ENCODE results near the gene CEP55.

The CEP55 gene

DNA sequence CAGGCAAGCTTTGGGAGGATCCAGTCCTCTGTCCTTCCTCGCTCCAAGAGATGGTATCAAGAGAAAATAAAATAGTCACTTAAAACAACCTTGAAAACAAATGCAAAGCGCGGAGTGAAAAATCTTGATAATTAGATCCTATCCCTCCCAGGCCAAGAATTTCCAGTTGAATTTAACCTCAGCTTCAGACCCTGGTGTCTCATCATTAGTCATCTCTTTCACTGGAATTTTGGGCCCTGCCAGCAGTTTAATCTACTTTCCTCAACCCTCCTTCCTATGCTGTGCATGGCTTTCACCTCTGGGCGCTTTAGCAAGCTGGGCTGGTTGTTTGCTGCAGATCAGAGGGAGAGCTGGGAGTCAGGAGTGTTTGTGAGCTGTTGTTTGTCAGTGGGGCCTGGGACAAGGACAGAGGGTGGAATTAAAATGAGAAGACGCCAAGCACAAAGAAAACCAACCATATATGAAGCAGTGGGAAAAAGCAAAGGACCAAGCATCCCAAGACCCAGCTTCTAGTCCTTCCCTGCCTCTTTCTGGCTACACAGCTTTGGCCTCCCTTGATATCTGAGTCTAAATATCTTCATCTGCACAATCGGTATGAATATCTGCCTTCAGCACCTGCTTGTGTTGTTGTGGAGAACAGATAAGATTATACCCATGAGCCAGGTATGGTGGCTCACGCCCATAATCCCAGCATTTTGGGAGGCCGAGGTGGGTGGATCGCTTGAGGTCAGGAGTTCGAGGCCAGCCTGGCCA lies 27.8 kb upstream of the CEP55 start:
- FAIRE-seq (no peak), DNase-seq (ENCODE audit: extremely low spot score, insufficient read length, low read depth) (no peak)

- no peak for DNase-seq (ENCODE audit: extremely low spot score, insufficient read length, low read depth)
- FAIRE-seq = no peak
Measured at GRCh38 chr10:93469454-93469853, 27.0 kb upstream of the CEP55 start.

GRCh38 chr10:93471110-93471651 lies 25.2 kb upstream of the CEP55 start:
- FAIRE-seq = no peak
- DNase-seq (ENCODE audit: extremely low spot score, insufficient read length, low read depth) = no peak

GRCh38 chr10:93473161-93473560 lies 23.3 kb upstream of the CEP55 start:
- no peak for DNase-seq (ENCODE audit: extremely low spot score, insufficient read length, low read depth)
- FAIRE-seq = no peak

GRCh38 chr10:93473804-93474472 lies 22.5 kb upstream of the CEP55 start:
- no peak for FAIRE-seq

GRCh38 chr10:93475227-93475626 lies 21.2 kb upstream of the CEP55 start:
- FAIRE-seq (no peak), DNase-seq (ENCODE audit: extremely low spot score, insufficient read length, low read depth) (no peak)

More at GRCh38 chr10:93473804-93474472, 22.5 kb upstream of the CEP55 start:
- no peak for DNase-seq (ENCODE audit: extremely low spot score, insufficient read length, low read depth)

DNA sequence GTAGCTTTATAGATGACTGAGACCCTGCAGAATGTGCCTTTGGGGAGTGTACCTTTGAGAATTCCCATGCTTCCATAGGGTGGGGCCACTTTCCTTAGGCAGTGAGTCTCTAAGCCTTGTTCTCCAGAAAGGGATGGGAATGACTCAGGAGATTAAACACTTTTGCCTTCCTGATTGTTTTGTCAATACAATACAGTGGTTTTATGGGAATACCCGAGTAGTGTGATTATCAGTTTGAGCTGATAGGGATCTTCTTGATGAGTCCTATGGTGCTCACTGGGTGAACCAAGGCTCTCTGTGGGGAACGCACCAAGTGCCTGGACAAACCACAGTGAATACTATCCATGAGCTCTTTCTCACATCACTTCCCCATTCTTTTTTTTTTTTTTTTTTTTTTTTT lies 20.5 kb upstream of the CEP55 start:
- FAIRE-seq (no peak), DNase-seq (ENCODE audit: extremely low spot score, insufficient read length, low read depth) (no peak)

- no peak for DNase-seq (ENCODE audit: extremely low spot score, insufficient read length, low read depth)
- no peak for FAIRE-seq
Measured at GRCh38 chr10:93476756-93477155, 19.7 kb upstream of the CEP55 start.

DNA sequence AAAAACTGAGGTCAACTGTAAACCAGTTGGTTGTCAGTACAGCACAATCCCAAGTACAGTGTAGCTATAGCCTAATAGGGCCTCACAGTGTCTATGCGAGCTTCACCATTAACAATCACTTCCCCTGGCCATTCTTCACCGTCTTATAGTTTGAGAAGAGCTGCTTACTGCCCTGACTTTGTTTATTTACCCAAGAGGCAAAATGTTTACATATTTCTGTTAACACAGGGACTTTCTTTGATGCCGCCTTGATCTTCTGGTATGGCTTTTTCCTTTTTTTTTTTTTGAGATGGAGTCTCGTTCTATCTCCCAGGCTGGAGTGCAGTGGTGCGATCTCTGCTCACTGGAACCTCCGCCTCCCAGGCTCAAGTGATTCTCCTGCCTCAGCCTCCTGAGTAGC lies 17.5 kb upstream of the CEP55 start:
- DNase-seq (ENCODE audit: extremely low spot score, insufficient read length, low read depth) (no peak), FAIRE-seq (no peak)

GRCh38 chr10:93481637-93482144 lies 14.7 kb upstream of the CEP55 start:
- DNase-seq (ENCODE audit: extremely low spot score, insufficient read length, low read depth) (no peak), FAIRE-seq (no peak)

- DNase-seq (ENCODE audit: extremely low spot score, insufficient read length, low read depth) (peak; percentile 58), FAIRE-seq (peak; percentile 57)
Measured at GRCh38 chr10:93482145-93482834, 14.1 kb upstream of the CEP55 start, which contains the start of gene MYOF. Gene MYOF (minus strand): TSS chr10:93482334. CDS start chr10:93482194, 140 bp downstream.

DNA sequence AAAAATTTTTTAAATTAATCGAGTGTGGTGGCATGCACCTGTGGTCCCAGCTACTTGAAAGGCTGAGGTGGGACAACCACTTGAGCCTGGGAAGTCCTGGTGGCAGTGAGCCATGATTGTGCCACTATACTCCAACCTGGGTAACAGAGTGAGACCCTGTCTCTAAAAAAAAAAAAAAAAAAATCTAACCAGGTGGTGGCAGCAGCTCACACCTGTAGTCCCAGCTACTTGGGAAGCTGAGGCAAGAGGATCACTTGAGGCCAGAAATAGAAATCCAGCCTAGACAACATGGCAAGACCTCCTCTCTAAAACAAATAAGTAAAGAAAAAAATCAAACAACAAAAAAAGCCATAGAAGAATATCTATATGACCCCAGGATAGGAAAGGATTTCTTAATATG lies 10.7 kb upstream of the CEP55 start:
- no peak for DNase-seq (ENCODE audit: extremely low spot score, insufficient read length, low read depth)
- no peak for FAIRE-seq

DNA sequence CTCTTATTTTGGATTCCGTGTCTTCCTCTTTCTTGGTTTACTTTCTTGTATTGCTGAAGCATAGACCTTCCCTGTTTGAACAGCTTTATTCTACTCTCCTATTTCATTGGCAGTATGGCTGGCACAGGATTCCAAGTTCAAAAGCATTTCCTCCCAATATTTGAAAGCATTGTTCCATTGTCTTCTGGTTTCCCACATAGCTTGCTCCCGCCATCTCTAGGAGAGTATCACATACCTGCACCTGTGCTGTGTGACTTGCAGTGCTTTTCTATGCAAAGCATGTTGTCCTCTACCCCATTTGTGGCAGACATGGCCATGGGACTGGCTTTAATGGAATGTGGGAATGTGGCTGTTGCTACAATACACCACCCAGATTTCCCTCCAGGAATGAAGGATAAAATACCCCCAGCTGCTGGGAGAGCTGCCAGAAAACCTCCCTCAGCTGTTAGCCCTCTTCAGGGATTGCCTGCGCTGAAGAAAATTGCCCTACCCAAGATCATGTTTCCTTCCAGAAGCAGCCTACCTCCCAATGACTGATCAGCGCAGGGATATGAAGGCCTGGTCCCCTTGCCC lies 7.4 kb upstream of the CEP55 start:
- DNase-seq (ENCODE audit: extremely low spot score, insufficient read length, low read depth) = no peak
- no peak for FAIRE-seq

DNA sequence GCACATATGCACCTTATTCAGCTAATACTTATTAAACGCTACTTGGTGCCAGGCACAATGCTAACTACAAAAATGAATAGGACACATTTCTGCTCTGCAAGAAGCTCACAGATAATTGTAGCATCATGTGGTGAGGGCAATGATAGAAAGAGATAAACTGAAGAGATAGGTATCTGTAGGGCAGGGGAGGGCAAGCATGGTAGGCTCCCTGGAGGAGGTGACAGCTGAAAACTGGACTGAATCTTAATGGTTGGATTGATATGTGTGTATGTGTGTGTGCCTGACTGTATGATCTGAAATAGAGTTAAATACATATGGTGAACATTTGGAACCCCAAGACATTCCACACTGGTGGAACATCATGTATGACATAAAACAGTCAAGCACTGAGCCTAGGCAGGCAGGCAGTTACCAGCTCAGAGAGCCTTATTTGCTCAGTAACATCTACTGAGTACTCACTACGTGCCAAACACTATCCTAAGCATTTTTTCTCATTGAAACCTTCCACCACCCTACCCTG lies 4.8 kb upstream of the CEP55 start:
- FAIRE-seq = no peak
- no peak for DNase-seq (ENCODE audit: extremely low spot score, insufficient read length, low read depth)

- FAIRE-seq = no peak
- DNase-seq (ENCODE audit: extremely low spot score, insufficient read length, low read depth) = no peak
Measured at GRCh38 chr10:93493162-93493561, 3.2 kb upstream of the CEP55 start.

DNA sequence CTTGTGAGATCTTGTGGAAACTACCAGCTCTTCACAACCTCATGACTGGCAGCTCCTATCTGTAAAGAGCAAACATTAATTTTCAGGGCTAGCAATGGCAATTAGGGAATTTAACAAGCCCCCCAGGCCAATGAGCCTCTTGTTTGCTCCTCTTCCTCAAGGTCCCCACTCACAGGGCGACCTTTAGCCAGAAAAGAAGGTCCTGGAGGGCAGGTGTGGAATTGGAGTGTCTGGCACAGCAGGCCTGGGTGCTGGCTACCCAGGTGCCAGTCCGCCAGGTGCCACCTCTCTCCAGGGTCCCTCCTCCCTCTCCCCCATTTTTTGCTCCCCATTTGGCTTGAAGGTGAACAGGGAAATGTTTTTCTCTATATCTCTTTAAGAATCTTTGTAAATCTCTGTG lies 1.9 kb upstream of the CEP55 start:
- FAIRE-seq = no peak
- no peak for DNase-seq (ENCODE audit: extremely low spot score, insufficient read length, low read depth)

GRCh38 chr10:93495654-93496321 lies 624 bp upstream of the CEP55 start:
- peak; percentile 71 for FAIRE-seq
- no peak for DNase-seq (ENCODE audit: extremely low spot score, insufficient read length, low read depth)

GRCh38 chr10:93498166-93498565 lies 1.8 kb downstream of the CEP55 start:
- no peak for DNase-seq (ENCODE audit: extremely low spot score, insufficient read length, low read depth)
- FAIRE-seq = peak; percentile 68

DNA sequence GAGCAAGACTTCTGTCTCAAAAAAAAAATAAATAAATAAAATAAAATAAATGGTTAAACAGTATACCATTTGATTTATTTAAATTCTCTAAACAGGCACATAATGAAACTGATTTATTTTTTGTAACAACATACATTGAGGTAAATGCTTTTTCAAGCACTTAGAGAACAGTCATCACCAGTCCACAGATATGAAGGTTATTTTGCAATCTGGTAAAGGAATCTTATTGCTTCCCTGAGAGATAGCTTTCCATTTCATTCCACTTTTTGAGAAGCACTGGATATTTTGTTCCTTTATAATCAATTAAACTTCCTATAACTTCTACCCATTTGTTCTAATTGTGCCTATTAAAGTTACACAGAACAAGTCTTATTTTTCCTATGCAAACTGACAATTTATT lies 5.2 kb downstream of the CEP55 start:
- no peak for DNase-seq (ENCODE audit: extremely low spot score, insufficient read length, low read depth)
- no peak for FAIRE-seq
